ENCODE results near the gene SREK1IP1.

SREK1IP1 gene

DNA sequence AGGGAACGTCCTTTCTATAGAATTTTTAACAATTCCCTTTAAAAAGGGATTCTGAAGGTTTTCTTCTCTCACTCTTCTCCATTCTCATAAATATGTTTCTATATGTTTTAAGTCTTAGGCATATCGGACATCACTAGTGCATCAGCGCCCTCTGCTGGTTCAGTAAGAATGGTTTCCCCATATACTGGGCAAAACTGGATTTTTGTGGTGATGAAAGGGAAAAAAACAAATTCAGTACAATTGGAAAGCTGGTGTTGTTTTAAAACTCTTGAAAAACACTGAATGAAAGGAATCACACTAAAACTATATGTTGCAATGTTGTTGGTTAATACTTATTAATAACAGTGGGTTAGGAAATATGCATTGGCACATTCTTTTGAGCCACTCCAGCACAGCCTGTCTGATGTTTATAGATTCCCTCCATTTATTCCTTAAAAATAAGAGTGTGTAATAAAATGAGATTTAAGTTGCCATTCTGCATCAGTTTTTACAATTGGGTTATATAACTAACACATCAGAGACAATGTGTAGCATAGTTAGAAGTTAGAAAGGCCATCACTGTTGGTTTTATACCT lies 16.0 kb upstream of the SREK1IP1 start:
- no peak for TF ChIP-seq GATA3 (IDR thresholded peaks at IDR 0.05; ENCODE audit: low read depth, low read length)

DNA sequence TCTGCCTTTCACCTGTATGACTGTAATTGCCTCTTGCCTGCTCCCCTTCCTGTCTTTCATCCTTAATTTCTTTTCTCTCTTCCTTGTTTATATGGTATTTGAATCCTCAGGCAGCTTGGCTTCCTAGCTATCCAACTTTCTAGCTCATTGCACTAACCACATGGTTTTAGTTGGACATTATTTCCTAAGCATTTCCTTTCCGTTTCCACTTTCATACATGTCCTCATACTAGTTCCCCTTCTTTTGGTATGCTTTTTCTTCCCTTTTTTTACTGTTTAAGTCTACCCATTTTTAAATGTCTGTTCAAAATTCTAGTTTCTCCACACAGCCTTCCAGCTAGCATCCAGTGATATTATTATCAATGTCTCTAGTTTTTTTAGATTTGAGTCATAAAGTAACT lies 6.8 kb upstream of the SREK1IP1 start:
- TF ChIP-seq GATA2 (IDR thresholded peaks at IDR 0.05; ENCODE audit: low read depth, low read length), result no peak
- no peak for TF ChIP-seq GATA3 (IDR thresholded peaks at IDR 0.05; ENCODE audit: low read depth, low read length)

DNA sequence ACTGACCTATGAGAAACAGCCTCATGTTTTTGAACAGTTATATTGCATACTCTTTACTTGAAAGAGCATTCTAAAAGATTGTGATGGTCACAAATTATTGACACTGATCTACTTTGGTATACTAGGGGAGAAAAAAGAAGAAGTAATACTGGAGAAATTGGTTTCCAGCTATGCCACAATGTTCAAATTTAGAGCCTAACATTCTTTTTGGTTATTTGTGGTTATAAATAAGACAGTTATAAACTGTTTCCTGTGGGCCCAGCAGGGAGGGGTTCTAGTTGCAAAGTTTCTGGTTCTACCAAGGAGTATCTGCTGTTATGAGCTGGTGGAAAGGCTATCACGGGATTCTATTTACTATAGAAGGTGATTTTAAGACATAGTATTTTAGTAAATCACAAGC lies 5.0 kb upstream of the SREK1IP1 start:
- TF ChIP-seq GATA3 (IDR thresholded peaks at IDR 0.05; ENCODE audit: low read depth, low read length) (no peak), GATA2 (IDR thresholded peaks at IDR 0.05; ENCODE audit: low read depth, low read length) (no peak)

DNA sequence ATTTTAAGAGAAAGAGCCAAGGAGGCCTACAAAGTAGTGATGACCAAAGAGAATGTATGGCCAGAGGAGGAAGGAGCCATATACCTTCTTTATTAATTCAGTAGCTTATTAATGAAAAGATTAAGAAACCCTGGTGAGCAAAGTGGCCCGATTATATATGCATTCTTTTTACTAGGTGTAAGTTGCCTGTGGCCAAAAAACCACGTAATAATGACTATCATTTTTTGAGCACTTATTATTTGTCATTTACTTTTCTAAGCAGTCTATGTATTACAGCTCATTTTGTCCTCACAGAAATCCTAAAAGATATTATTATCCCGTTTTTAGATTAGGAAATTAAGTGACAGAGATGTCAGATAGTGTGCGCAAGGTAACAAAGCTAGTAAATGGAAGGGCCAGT lies 3.2 kb upstream of the SREK1IP1 start:
- TF ChIP-seq GATA2 (IDR thresholded peaks at IDR 0.05; ENCODE audit: low read depth, low read length) (no peak), GATA3 (IDR thresholded peaks at IDR 0.05; ENCODE audit: low read depth, low read length) (no peak)

DNA sequence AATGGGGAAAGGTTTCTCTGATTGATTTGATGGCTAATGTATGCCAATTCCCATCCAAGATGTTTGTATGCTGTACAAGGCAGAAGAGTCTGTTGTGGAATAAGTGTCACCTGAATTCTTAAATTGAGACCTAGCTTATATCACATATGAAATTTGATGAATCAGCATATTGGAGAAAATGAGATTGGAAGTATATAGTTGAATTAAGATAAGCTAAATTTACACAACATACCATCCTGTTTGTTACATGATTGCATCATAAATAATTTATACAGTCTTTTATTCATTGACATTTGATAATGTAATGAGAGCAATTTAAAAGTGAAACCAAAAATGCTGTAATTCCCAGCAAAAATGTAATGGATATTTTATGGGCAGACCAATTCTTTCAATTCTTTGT lies 1.4 kb upstream of the SREK1IP1 start:
- TF ChIP-seq GATA2 (IDR thresholded peaks at IDR 0.05; ENCODE audit: low read depth, low read length) (no peak), GATA3 (IDR thresholded peaks at IDR 0.05; ENCODE audit: low read depth, low read length) (no peak)

DNA sequence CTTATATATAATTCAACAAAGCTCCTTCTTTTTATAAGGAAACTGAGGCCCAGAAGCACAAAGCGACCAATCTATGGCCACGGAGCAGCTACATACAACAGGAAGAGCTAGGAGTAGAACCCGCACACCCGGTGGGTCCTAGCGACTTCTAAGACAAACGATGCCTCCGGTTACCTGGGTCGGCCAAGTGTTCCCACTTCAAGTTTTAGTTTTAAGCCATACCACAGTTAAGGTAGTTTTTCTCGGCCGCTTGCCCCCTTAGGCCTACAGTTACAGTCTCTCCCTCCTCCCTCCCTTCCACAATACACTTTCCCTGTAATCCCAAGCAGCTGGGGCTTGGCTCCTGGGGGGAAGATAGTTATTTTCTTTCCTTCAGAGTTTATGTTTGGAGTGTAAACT lies 533 bp downstream of the SREK1IP1 start:
- TF ChIP-seq GATA3 (IDR thresholded peaks at IDR 0.05; ENCODE audit: low read depth, low read length) (no peak), GATA2 (IDR thresholded peaks at IDR 0.05; ENCODE audit: low read depth, low read length) (no peak)

DNA sequence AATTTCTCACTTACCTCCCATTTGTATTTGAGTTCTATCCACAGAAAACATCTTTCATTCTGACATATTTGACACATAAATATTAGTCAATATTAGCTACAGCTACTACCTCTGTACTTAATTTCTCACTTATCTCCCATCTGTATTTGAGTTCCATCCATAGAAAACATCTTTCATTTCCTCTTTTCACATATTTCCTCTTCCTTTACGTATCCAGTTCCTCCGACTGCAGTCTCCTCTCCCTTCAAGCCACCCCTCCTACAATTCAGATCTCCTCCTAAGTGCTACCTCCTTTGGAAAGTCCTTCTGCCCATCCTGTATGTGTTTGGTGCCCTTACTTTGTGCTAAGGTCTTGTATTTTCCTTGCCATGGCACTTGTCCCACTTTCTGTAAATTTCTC lies 1.6 kb downstream of the SREK1IP1 start:
- no peak for TF ChIP-seq GATA2 (IDR thresholded peaks at IDR 0.05; ENCODE audit: low read depth, low read length)
- TF ChIP-seq GATA3 (IDR thresholded peaks at IDR 0.05; ENCODE audit: low read depth, low read length), result no peak

DNA sequence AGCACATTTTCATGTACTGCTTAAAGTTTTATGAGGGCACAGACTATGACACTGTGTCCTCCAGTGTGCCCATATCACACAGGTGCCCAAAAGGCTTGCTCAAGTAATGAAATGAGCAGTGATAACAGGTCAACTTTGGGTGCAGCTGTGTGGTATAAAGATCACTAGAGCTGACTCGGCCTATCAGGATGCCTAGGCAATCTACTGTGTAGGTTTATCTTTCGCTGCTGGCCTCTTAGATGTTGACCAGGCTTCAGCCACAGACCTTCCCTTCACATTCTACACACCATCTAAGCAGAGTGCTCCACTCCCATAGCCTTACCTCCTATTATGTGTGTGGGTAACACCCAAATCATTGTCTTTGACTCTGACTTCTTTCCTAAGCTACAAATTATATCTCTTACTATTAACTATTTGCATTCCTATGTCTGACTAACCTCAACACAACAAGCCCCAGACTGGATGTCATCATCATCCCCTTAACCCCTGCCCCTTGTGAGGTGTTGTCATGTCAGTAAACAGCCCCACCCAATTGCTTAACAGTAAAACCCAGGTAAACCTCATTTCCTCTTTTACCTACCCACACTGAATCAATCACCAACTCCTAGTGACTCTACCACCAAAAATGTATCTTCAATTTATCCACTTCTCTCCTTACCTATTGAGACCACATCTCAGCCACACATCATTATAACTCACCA lies 2.5 kb downstream of the SREK1IP1 start:
- TF ChIP-seq GATA3 (IDR thresholded peaks at IDR 0.05; ENCODE audit: low read depth, low read length) (no peak), GATA2 (IDR thresholded peaks at IDR 0.05; ENCODE audit: low read depth, low read length) (no peak)

DNA sequence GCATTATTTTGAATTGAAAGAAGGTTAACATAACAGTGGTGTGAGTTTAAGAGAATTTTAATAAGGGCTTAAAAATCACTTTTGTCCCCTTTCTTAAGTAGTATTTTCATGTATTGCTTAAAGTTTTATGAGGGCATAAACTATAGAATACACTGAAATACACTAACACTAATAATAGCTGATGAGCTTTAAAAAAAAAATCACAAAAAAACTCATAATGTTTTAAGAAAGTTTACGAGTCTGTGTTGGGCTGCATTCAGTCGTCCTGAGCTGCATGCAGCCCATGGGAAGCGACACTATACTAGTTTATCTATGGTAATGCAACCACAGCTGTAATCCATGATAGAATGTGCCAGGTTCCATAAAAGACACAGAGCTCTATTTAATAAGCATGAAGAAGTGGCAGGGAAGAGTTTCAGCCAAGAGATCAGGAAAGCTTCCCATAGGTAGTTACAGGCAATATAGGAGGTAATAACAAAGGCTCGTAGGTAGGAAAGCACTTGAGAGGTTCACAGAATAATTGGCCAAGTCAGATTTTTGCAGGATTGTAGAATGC lies 4.5 kb downstream of the SREK1IP1 start:
- no peak for TF ChIP-seq GATA2 (IDR thresholded peaks at IDR 0.05; ENCODE audit: low read depth, low read length)

DNA sequence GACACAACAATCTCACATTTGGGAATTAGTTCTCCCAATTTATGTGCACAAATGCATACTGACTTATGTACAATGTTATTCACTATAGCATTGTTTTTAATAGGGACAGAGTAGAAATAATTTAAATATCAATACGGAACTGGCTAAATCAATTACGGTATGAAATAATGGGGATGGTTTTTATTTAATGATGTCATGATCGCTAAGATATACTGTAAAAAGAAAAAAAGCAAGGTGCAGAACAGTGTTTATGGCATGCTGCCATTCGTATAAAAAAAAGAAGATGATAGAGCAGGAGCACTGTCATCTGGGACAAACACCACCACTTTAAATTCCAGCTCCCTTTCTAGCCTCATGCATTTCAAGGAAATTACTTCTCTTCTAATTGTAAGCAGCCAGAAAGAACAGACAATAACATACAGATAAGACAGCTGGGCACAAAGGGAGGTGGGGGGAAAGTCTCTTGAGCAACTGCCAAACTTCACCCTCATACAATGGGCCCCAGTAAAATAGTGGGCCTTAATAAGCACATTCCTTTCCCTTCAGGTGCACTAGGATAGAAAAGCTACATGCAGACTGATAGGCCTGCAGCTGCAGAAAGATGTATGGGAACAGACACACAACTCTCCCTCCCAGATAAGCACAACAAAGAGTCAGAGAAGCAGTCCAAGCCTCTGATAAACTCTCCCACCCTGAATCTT lies 8.4 kb downstream of the SREK1IP1 start:
- TF ChIP-seq GATA2 (IDR thresholded peaks at IDR 0.05; ENCODE audit: low read depth, low read length), result no peak
- TF ChIP-seq GATA3 (IDR thresholded peaks at IDR 0.05; ENCODE audit: low read depth, low read length), result no peak

DNA sequence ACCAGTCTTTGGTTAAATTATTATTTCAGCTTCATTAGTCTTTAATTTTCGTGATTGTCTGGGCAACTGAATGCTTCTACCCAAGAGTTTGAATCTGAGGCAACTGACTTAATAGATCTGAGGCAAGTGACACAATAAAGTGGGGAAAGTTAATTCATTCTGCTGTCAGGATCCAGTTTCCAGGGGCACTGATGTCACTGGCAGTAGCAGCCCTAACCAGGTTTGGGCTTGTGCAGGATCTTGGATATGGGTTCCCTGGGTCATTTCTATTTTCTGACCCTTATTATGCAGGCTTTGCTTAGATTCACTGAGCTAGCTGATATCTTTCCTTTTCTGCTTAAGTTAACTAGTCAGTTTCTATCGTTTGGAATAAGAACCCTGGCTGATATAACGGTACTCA lies 9.6 kb downstream of the SREK1IP1 start:
- TF ChIP-seq GATA3 (IDR thresholded peaks at IDR 0.05; ENCODE audit: low read depth, low read length) (no peak), GATA2 (IDR thresholded peaks at IDR 0.05; ENCODE audit: low read depth, low read length) (no peak)

DNA sequence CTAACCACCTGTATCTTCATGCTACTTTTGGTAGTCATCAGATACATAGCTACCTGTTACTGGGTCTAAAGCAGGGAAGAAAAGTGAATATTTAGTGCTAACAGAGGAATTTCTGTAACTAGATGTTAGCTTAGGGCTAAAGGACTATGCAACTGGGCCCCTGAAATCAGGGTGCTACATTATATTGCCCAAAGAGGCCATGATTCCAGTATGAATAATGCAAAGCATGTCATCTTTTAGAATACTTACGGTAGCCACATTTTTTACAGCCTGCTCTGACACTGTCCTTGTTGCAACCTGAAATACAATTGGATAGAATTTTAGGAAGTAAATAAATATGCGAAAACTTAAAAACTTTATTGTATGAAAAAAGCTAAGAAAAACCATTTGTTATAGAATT lies 14.4 kb downstream of the SREK1IP1 start:
- no peak for TF ChIP-seq GATA3 (IDR thresholded peaks at IDR 0.05; ENCODE audit: low read depth, low read length)
- TF ChIP-seq GATA2 (IDR thresholded peaks at IDR 0.05; ENCODE audit: low read depth, low read length), result no peak

DNA sequence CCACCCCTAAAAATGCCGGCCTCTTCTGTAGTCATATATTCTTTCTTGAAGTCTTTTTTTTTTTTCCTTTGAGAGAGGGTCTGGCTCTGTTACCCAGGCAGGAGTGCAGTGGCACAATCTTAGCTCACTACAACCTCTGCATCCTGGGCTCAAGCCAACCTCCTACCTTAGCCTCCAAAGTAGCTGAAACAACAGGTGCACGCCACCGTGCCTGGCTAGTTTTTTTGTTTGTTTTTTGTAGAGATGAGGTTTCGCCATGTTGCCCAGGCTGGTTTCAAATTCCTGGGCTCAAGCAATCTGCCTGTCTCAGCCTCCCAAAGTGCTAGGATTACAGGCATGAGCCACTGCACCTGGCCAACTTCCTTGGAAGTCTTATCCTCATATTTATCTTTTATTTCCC lies 19.1 kb downstream of the SREK1IP1 start:
- no peak for TF ChIP-seq GATA3 (IDR thresholded peaks at IDR 0.05; ENCODE audit: low read depth, low read length)
- no peak for TF ChIP-seq GATA2 (IDR thresholded peaks at IDR 0.05; ENCODE audit: low read depth, low read length)

DNA sequence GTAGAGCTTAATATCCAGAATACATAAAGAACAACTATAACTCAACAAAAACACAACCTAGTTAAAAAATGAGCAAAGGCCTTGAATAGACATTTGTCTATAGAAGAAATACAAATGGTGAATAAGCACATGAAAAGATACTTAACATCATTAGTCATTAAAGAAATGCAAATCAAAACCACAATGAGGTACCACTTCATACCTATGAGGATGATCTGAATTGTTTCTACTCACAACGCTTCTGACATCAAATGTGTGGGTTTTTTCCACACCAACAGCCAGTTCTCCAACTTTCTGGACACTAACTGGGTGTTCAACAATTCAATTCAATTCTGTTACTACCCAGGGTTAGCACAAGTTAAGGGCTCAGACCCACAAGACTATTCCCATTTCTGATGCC lies 22.0 kb downstream of the SREK1IP1 start:
- TF ChIP-seq GATA2 (IDR thresholded peaks at IDR 0.05; ENCODE audit: low read depth, low read length), result no peak
- TF ChIP-seq GATA3 (IDR thresholded peaks at IDR 0.05; ENCODE audit: low read depth, low read length), result no peak

DNA sequence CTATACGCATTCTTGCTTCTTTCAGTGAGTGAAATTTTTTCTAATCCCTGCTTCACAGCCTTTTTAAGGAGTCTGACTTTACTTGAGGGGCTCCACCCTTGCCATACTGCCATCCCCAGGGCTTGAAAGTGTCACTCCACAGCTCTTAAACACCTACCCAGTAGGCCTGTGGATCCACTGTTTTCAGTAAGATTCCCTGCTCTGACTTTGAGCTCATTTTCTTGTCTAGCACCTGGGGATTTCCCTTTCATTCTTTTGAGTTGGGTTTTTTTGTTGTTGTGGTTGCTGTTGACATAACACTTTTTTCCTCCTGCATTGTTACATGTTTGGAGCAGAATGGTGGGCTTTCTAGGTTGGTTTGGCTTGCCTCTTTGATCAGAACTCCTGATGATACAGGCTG lies 23.6 kb downstream of the SREK1IP1 start:
- TF ChIP-seq GATA2 (IDR thresholded peaks at IDR 0.05; ENCODE audit: low read depth, low read length) (no peak), GATA3 (IDR thresholded peaks at IDR 0.05; ENCODE audit: low read depth, low read length) (no peak)

All from SH-SY5Y (cell line).